ENCODE measurements around the gene MRPL49. TPM values are rescaled to one million over a fixed set of nuclear protein-coding genes. Genes with fewer than 3 reads are reported as not detected.
A peak's percentile ranks its signal among the peaks of the same experiment; 100 is the strongest.

MRPL49 gene
- total and polyA plus RNA-seq, 2 of the 13 experiments (the other 11 are each of a cell fraction or from before 2014, with no cell fraction given): 39.2 to 53.3 TPM

DNA sequence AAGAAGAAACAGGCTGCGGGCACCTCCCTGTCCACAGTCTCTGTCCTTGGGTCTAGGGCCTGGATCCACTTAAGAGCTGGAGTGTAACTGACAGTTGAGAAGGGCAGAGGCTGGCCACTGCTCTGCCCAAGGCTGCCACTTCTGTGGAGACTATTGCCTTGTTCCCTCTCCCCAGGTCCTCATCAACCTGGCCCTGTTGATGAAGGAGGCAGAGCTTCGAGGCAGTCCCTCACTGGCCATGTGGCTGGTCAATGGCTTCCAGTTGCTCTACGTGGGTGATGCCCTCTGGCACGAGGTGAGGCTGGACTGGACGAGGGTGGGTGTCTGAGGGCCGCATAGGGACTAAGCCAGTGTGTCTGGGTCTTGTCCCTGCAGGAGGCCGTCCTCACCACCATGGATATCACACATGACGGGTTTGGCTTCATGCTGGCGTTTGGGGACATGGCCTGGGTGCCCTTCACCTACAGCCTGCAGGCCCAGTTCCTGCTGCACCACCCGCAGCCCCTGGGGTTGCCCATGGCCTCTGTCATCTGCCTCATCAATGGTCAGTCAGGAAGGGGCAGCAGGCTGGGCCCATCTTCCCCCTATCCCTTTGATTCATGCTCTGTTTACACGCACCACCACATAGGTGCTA is 7.5 kb upstream of the MRPL49 start:
- Histone ChIP-seq H4K20me1 (ENCODE audit: insufficient read depth, low read length) (no peaks in the 10 kb centered on the region), H2AFZ (ENCODE audit: low read length) (no peak overlapping the region), H3K4me3 (replicated peaks in 1 of 3; ENCODE audit: insufficient read depth in 1 of 3, low read depth in 2 of 3, low read length in 3 of 3) (no peak overlapping the region), H3K27me3 (ENCODE audit: control insufficient read depth in 1 of 2, insufficient read depth in 2 of 2, low read length in 2 of 2) (no peaks in the 10 kb centered on the region), H3K27ac (ENCODE audit: extremely low read length, insufficient read depth, low read length) (no peak overlapping the region), H3K9ac (ENCODE audit: insufficient read depth, low read depth, low read length) (no peak overlapping the region), H3K79me2 (ENCODE audit: insufficient read depth, low read length) (peaks cover 10% of the 10 kb centered on the region), H3K4me1 (ENCODE audit: insufficient read depth, low read length) (peaks cover 37% of the 10 kb centered on the region), H3K36me3 (replicated peaks in 1 of 2; ENCODE audit: control insufficient read depth in 1 of 2, insufficient read depth in 2 of 2, low read length in 2 of 2) (peaks cover 0 to 9% of the 10 kb centered on the region in 2 experiments; a peak in 3 of 5 replicates), H3K9me3 (ENCODE audit: low read length) (no peaks in the 10 kb centered on the region), H3K4me2 (ENCODE audit: low read depth, low read length) (no peak overlapping the region)
- ChIA-PET POLR2A (interaction anchor here (4.8 to 4.9 kb wide), 2 partner anchors 18 to 20 kb away, joined by 53 to 86 read pairs; partner anchors contain the start of genes SYVN1 and VPS51), CTCF (ENCODE audit: low intra/inter-chr PET ratio, low total read pairs) (no interaction called here)
- FAIRE-seq (no peak), ATAC-seq (no peak), DNase-seq (ENCODE audit: low spot score) (no peak)
- in situ Hi-C loops (cut with HindIII; ENCODE audit: extremely low pct_ligation_motif_present, low pct_unique_long_range_greater_than_20kb) (loop anchor here (5.0 kb wide), 1 partner anchor 68 kb away; the partner anchor contains the start of gene CAPN1), intact Hi-C loops (cut with micrococcal nuclease; ENCODE audit: unreplicated experiment) (no loop called here)
- TF ChIP-seq ZFP41 (CRISPR knock-in tag; IDR thresholded peaks at IDR 0.05; ENCODE audit: borderline replicate concordance): no peak
- 0 out of 4 replicates have a peak, but pooled peaks of 1 of the 2 experiments have one; percentile 1 for TF ChIP-seq POLR2A (IDR thresholded peaks at IDR 0.05; ENCODE audit: insufficient read depth in 1 of 2, low read depth in 2 of 2, low read length in 2 of 2)
- TF ChIP-seq AGO2 (optimal IDR thresholded peaks at IDR 0.05; ENCODE audit: low read depth, low read length): peak; percentile 83
- 91% methylated on average over 8 of the region's 11 CpGs for WGBS (ENCODE audit: low lambda C conversion rate)
- no TSS peak for BruUV-seq (replicated peaks)

GRCh38 chr11:65115361-65116082 is 6.6 kb upstream of the MRPL49 start:
- intact Hi-C loops (cut with micrococcal nuclease; ENCODE audit: unreplicated experiment): loop anchor here (2.0 kb wide), 1 partner anchor 51 kb away; no protein-coding TSS in a partner anchor
- CTCF ChIA-PET (ENCODE audit: low intra/inter-chr PET ratio, low total read pairs): no interaction called here
- H3K27me3 ChIP-seq (ENCODE audit: control insufficient read depth in 1 of 2, insufficient read depth in 2 of 2, low read length in 2 of 2): no peaks in the 10 kb centered on the region
- TF ChIP-seq MNT (IDR thresholded peaks at IDR 0.05) (peak; percentile 43; the same call in 1 of the 2 replicates), ZNF205 (CRISPR knock-in tag; IDR thresholded peaks at IDR 0.05) (no peak), POLR2AphosphoS2 (IDR thresholded peaks at IDR 0.05; ENCODE audit: low read depth, low read length) (peak; percentile 44; the same call in 1 of the 2 replicates), U2AF2 (IDR thresholded peaks at IDR 0.05; ENCODE audit: low read depth, low read length) (no peak), POLR2A (IDR thresholded peaks at IDR 0.05; ENCODE audit: insufficient read depth in 1 of 2, low read depth in 2 of 2, low read length in 2 of 2) (peak in 1 of 2 experiments; percentile 30; a peak in 1 of 4 replicates), RBFOX2 (IDR thresholded peaks at IDR 0.05; ENCODE audit: low read depth, low read length) (peak; percentile 64)
- TF ChIP-seq, protein P1, sequence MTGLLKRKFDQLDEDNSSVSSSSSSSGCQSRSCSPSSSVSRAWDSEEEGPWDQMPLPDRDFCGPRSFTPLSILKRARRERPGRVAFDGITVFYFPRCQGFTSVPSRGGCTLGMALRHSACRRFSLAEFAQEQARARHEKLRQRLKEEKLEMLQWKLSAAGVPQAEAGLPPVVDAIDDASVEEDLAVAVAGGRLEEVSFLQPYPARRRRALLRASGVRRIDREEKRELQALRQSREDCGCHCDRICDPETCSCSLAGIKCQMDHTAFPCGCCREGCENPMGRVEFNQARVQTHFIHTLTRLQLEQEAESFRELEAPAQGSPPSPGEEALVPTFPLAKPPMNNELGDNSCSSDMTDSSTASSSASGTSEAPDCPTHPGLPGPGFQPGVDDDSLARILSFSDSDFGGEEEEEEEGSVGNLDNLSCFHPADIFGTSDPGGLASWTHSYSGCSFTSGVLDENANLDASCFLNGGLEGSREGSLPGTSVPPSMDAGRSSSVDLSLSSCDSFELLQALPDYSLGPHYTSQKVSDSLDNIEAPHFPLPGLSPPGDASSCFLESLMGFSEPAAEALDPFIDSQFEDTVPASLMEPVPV (CRISPR knock-in tag; IDR thresholded peaks at IDR 0.05): 0 out of 2 replicates have a peak, but pooled peaks have one; percentile 31
- no peak overlapping the region for H3K27ac ChIP-seq (ENCODE audit: extremely low read length, insufficient read depth, low read length)
- H2AFZ ChIP-seq (ENCODE audit: low read length): no peak overlapping the region
- POLR2A ChIA-PET: no interaction called here
- BruUV-seq (replicated peaks): no TSS peak
- H3K4me2 ChIP-seq (ENCODE audit: low read depth, low read length): no peak overlapping the region
- H3K9me3 ChIP-seq (ENCODE audit: low read length): no peaks in the 10 kb centered on the region
- H3K4me3 ChIP-seq (replicated peaks in 1 of 3; ENCODE audit: insufficient read depth in 1 of 3, low read depth in 2 of 3, low read length in 3 of 3): no peak overlapping the region
- no peak overlapping the region for H3K9ac ChIP-seq (ENCODE audit: insufficient read depth, low read depth, low read length)
- in situ Hi-C loops (cut with HindIII; ENCODE audit: extremely low pct_ligation_motif_present, low pct_unique_long_range_greater_than_20kb): no loop called here
- ATAC-seq (no peak), DNase-seq (ENCODE audit: low spot score) (no peak), FAIRE-seq (no peak)
- peaks cover 44% of the 10 kb centered on the region for H3K4me1 ChIP-seq (ENCODE audit: insufficient read depth, low read length)
- peaks cover 3 to 18% of the 10 kb centered on the region in 2 experiments; a peak in 4 of 5 replicates for H3K36me3 ChIP-seq (replicated peaks in 1 of 2; ENCODE audit: control insufficient read depth in 1 of 2, insufficient read depth in 2 of 2, low read length in 2 of 2)
- H3K79me2 ChIP-seq (ENCODE audit: insufficient read depth, low read length): peaks cover 12% of the 10 kb centered on the region
- no peaks in the 10 kb centered on the region for H4K20me1 ChIP-seq (ENCODE audit: insufficient read depth, low read length)
- WGBS (ENCODE audit: low lambda C conversion rate): 98% methylated on average over 13 of the region's 21 CpGs

Data from HepG2 (cell line).